K562 (cell line): ENCODE results near the gene LUC7L3. TPM values are rescaled to one million over a fixed set of nuclear protein-coding genes. Genes with fewer than 3 reads are reported as not detected.

Source experiments
- BMI1 ChIP-seq: fragments of 150-350 bp; IDR thresholded peaks from 2 replicates; pipeline ENCODE4 v1.6.1; 2014; ENCODE audit warnings: low read length
- CBFB ChIP-seq: sonication (generic); formaldehyde crosslinking; IDR thresholded peaks from 2 replicates; pipeline ENCODE4 v1.4.0; 2020; ENCODE audit warnings: mild to moderate bottlenecking, missing genetic modification reagents
- CLOCK ChIP-seq: fragments of 250-450 bp; sonication (Bioruptor Pico); IDR thresholded peaks from 2 replicates; pipeline ENCODE4 v1.4.0; 2020; ENCODE audit warnings: mild to moderate bottlenecking, moderate library complexity, borderline replicate concordance
- CTCFL ChIP-seq: IDR thresholded peaks from 2 replicates; pipeline ENCODE4 v1.6.1; 2011; ENCODE audit warnings: borderline replicate concordance, low read depth, mild to moderate bottlenecking, moderate library complexity, low read length; ENCODE audit not compliant: insufficient read depth, poor library complexity, severe bottlenecking
- HDGF ChIP-seq: fragments of 450-650 bp; IDR thresholded peaks from 2 replicates; pipeline ENCODE4 v1.6.1; 2016
- MEF2D ChIP-seq: conservative IDR thresholded peaks from 2 replicates; pipeline ENCODE4 v1.6.1; 2016; ENCODE audit warnings: low read depth, missing genetic modification characterization, missing compliant biosample characterization
- NRF1 ChIP-seq, 2 experiments: fragments of 450-650 bp; IDR thresholded peaks in 1 of 2; conservative IDR thresholded peaks in 1 of 2; 2 replicates each; pipeline ENCODE4 v1.6.1; 2014; ENCODE audit warnings: mild to moderate bottlenecking in 2 of 2
- PHF8 ChIP-seq: fragments of 200-600 bp; sonication (generic); IDR thresholded peaks from 2 replicates; pipeline ENCODE4 v1.6.1; 2012; ENCODE audit warnings: mixed run types, mild to moderate bottlenecking, inconsistent platforms, low read length, moderate library complexity, borderline replicate concordance
- PRDM10 ChIP-seq: fragments of 450-650 bp; IDR thresholded peaks from 2 replicates; pipeline ENCODE4 v1.6.1; 2018; ENCODE audit not compliant: partially characterized antibody
- SRF ChIP-seq, 2 experiments: fragments of 250-450, 450-650 bp in 1 of 2; sonication (Bioruptor Pico) in 1 of 2; sonication (generic) in 1 of 2; formaldehyde crosslinking; IDR thresholded peaks; 2 replicates each; pipeline versions ENCODE4 v1.5.0 to v1.5.1; 2020 to 2022; ENCODE audit warnings: mild to moderate bottlenecking in 1 of 2, missing genetic modification reagents in 1 of 2
- UBTF ChIP-seq, 2 experiments: IDR thresholded peaks; 2 replicates each; pipeline ENCODE4 v1.6.1; 2012; ENCODE audit warnings: improper control_type of control experiment in 2 of 2, low read depth in 2 of 2, low read length in 2 of 2, borderline replicate concordance in 1 of 2
- ZBTB34 ChIP-seq: fragments of 250-450 bp; sonication (Bioruptor Pico); IDR thresholded peaks from 2 replicates; pipeline ENCODE4 v1.8.0; 2021; ENCODE audit warnings: mild to moderate bottlenecking, moderate library complexity
- ZNF197 ChIP-seq: fragments of 200-800 bp; sonication (Bioruptor generic); IDR thresholded peaks from 2 replicates; pipeline ENCODE4 v1.6.1; 2016; ENCODE audit warnings: low read depth, missing genetic modification characterization, missing compliant biosample characterization
- polyA plus RNA-seq, 8 experiments: library from polyadenylated mRNA; depleted of rRNA in 4 of 8; stranded (reverse) in 5 of 8; unstranded in 3 of 8; fragments of >200 nt; fragmentation: Nextera tagmentation in 2 of 8; fragmentation: Illumina TruSeq in 1 of 8; extraction: Ambion mirVana in 2 of 8; extraction: Trizol in 1 of 8; gene quantifications; 2 replicates each; pipeline versions ENCODE4 v1.2.1 to v1.2.3, GENCODE V29; 2011 to 2014; ENCODE audit warnings: inconsistent platforms in 1 of 8, missing spikeins in 1 of 8
- total RNA-seq, 7 experiments: library from RNA; depleted of rRNA in 6 of 7; stranded (reverse); fragments of >200 nt in 6 of 7; fragmentation: Illumina TruSeq in 2 of 7; extraction: Trizol in 2 of 7; gene quantifications; 2 replicates each; pipeline versions ENCODE4 v1.2.1 to v1.2.3, GENCODE V29; 2011 to 2021; ENCODE audit warnings: low replicate concordance in 1 of 7

The LUC7L3 gene
- total and polyA plus RNA-seq, 9 of the 15 experiments (the other 6 are each of a cell fraction or from before 2014, with no cell fraction given) = 80.8 to 284 (median 127) TPM

- no peak for TF ChIP-seq CLOCK
- TF ChIP-seq PRDM10 = no peak
- no peak for TF ChIP-seq HDGF
- TF ChIP-seq CBFB (CRISPR knock-in tag) = no peak
- TF ChIP-seq SRF (CRISPR knock-in tag; IDR thresholded peaks at IDR 0.05) = no peak; a peak in 1 of 4 replicates
- TF ChIP-seq MEF2D (tag) = peak; percentile 98
- no peak for TF ChIP-seq ZBTB34 (CRISPR knock-in tag)
- peak; percentile 98 for TF ChIP-seq UBTF (IDR thresholded peaks at IDR 0.05; ENCODE audit: borderline replicate concordance in 1 of 2, low read depth in 2 of 2, low read length in 2 of 2)
- peak; percentile 40 to 45; a peak in 2 of 4 replicates for TF ChIP-seq NRF1 (conservative IDR thresholded peaks at IDR 0.05 in 1 of 2, IDR thresholded peaks at IDR 0.05 in 1 of 2)
- peak; percentile 81 for TF ChIP-seq PHF8
- TF ChIP-seq ZNF197 = 0 out of 2 replicates have a peak, but pooled peaks have one; percentile 51
- TF ChIP-seq BMI1 = no peak
- TF ChIP-seq CTCFL = no peak
Measured at GRCh38 chr17:50707289-50708049, 11.9 kb upstream of the LUC7L3 start, which contains the start of gene ANKRD40 (continued).
